Right forelimb (tissue), 1 donor: Measurements from ENCODE around the gene EEF1AKMT1.
A peak's percentile ranks its signal among the peaks of the same experiment; 100 is the strongest.

ENCODE experiments used
- DNase-seq: peaks from one replicate; pipeline ENCODE4 v3.0.0-alpha.2; 2018

The EEF1AKMT1 gene

GRCh38 chr13:20773194-20774080 is at the start of gene EEF1AKMT1:
Gene EEF1AKMT1, minus strand, starts transcription at chr13:20773961. Its CDS starts 16,363 bp downstream, at chr13:20757598.
- DNase-seq = peak; percentile 97

GRCh38 chr13:20823071-20823470 is 49.3 kb upstream of the EEF1AKMT1 start:
- no peak for DNase-seq

GRCh38 chr13:20822406-20822805 is 48.6 kb upstream of the EEF1AKMT1 start:
- no peak for DNase-seq

DNA sequence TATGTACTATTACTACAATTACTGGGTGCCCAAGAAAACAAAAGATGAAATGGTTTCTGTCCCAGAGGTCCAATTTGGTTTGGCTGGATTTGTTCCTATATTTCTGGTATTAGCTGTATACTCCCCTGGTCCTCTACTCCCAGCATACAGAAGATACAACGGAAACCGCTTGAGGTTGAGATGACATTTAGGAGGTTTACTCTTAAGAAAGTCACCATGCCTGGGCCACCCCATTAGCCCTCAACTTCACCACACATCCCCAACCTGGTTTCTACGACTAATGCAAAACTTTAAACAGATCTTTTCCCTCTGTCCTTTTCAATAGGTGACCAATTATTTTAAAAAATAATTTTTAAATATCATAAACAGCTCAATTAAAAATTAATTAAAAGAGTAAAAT is 46.0 kb upstream of the EEF1AKMT1 start:
- DNase-seq = no peak

DNA sequence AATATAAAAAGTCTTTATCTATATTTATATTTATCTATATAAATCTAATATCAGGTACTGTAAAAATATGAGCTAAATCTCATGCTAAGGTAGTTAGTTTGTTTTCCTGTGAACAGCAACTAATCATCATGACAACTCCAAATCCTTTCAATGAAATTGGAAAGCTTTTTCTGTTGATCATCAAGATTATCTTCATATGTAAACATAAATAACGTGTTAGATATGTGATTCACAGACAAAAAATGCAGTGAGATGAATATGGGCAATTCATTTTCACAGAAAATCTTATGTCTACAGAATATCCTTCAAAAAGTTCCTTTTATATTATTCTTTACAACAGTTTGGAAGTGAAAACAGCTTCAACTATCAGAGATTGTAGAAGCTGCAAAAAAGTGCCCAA is 41.7 kb upstream of the EEF1AKMT1 start:
- DNase-seq = no peak

GRCh38 chr13:20814224-20814910 is 40.6 kb upstream of the EEF1AKMT1 start:
- DNase-seq = peak; percentile 59

GRCh38 chr13:20812890-20813289 is 39.1 kb upstream of the EEF1AKMT1 start:
- no peak for DNase-seq

GRCh38 chr13:20810808-20811207 is 37.0 kb upstream of the EEF1AKMT1 start:
- no peak for DNase-seq

DNA sequence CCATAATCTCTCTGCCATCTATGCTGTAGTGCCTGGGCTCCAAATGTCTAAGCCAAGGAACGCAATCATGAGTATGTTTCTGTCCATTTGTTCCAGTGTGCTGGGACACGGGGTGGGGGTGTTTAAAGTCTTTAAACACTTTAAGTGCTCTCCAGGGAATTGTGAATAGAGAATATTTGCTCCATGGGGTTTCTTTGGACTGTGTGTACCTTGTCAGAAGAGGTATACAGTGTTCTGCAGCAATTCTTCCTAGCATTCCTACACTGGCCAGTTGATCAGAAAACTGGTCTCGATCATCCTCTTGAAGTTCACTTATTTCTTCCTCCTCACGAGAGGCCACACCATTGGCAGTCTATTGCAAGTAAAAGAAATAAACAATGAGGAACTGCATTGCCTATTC is 35.1 kb upstream of the EEF1AKMT1 start:
- no peak for DNase-seq

GRCh38 chr13:20803180-20803965 is 29.6 kb upstream of the EEF1AKMT1 start:
- DNase-seq = no peak

- no peak for DNase-seq
Measured at GRCh38 chr13:20801707-20802106, 27.9 kb upstream of the EEF1AKMT1 start.

DNA sequence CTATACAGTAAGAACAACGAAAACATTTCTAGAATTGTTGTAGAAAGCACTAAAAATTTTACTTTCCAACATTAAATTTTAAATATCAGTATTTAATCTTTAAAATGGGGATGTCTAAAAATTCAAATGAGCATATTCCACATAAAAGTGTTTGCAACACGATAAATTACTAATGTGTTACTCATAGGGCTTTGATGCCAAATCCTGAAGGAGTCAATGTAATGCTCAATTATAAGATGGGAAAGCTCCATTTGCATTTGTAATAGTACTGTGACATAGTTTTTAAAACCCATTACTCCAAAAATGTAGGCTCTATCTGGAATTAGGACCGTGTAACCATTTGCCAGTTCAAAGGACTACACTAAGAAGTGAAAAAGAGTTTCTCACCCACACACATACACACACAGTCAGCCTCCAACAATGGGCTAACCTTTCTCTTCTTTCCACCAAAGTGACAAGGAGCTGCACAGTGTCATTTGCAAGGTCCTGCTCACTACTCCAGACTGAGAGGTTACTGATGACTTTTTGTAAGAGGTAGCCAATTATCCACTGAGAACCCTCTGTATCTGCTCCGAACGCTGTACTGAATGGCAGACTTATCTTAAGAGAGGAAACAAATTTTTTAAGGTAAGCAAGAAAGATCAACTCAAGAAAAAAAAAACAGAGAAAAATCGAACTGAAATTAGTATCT is 26.1 kb upstream of the EEF1AKMT1 start:
- no peak for DNase-seq

- DNase-seq = no peak
Measured at GRCh38 chr13:20798027-20798426, 24.3 kb upstream of the EEF1AKMT1 start.

DNA sequence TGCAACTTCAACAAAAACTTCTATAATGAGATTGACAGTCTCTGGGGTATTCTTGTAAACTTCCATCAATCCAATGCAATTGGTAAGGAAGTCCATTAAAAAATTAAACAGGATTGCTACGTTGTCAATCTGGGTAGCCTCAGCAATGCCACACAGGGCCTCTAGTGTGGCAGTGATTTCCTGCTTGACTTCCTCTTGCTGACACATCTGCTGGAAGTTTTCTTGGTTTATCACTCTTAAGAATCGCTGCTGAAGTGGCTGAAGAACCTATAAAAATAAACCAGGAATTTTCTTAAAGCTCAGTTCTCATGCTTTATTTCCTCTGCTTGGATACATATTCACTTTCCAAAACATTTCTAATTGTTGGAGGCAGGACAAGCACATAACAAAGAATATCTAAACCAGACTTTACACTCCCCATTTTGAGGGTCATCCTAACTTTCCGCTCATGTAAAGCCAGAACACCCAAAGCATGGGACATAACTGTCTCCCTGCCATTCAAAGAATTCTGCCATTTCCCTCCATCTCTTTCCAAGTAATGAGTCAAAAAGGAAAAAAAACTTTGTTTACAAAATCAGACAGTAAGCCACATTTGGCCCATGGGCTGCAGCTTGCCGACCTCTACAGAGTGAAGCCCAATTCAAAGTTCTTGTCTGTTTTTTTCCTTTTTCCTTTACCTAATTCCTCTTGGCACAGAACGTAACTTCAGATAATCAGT is 23.2 kb upstream of the EEF1AKMT1 start:
- DNase-seq = no peak

DNA sequence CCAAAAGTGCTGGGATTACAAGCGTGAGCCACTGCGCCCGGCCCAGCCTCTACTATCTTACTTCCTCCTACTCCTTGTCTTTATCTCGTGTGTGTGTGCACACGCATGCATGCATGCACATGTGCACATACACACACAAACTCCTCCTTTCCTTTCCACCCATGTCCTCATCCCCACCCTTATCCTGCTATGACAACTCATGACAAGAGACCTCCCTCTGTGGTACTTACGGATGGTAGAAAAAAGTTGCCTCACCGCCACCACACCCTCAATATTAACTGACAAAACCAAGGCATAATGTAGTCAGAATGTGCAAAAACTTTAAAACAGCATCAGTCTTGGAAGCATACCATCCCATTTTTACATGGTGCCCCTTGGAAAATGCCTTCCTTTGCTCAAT is 15.9 kb upstream of the EEF1AKMT1 start:
- no peak for DNase-seq

DNA sequence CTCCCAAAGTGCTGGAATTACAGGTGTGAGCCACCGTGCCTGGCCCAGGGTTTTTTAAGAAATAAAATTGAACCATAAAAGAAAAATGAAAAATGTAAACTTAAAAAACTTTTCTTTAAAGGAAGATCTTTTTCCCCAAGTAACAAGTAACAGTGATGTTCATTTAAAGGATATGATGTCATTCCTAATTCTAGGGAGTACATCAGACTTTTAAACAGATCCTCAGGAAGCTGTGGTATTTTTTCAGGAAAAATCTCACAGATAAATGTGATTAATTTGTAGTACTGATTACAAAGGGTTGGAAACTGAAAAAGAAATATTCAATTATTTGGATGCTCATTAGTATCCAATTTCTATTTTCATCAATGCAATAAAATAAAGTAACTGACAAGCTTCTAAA is 14.6 kb upstream of the EEF1AKMT1 start:
- DNase-seq = no peak

- no peak for DNase-seq
Measured at GRCh38 chr13:20787180-20787579, 13.4 kb upstream of the EEF1AKMT1 start.

GRCh38 chr13:20782116-20782708 is 8.5 kb upstream of the EEF1AKMT1 start:
- DNase-seq = no peak

- DNase-seq = no peak
Measured at GRCh38 chr13:20780317-20780716, 6.6 kb upstream of the EEF1AKMT1 start.

DNA sequence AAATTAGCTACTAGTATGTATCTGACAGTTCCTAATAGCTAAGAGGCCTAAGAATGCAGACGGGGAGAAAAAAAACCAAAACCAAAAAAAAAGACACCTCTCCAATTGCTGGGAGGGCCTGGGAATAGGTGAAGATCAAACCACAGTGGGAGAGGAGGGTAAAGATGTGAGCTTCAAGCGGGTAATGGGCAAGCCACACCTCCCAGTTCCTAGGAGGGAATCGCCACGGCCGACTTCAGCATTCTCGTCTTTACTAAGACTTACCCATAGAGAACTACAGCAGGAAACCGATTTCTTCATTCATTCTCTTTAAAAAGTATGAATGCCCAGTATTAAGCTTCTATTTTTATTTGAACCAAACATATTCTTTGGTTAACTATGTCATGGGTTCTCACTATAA is 5.6 kb upstream of the EEF1AKMT1 start:
- DNase-seq = no peak

GRCh38 chr13:20778311-20778710 is 4.5 kb upstream of the EEF1AKMT1 start:
- DNase-seq = no peak

DNA sequence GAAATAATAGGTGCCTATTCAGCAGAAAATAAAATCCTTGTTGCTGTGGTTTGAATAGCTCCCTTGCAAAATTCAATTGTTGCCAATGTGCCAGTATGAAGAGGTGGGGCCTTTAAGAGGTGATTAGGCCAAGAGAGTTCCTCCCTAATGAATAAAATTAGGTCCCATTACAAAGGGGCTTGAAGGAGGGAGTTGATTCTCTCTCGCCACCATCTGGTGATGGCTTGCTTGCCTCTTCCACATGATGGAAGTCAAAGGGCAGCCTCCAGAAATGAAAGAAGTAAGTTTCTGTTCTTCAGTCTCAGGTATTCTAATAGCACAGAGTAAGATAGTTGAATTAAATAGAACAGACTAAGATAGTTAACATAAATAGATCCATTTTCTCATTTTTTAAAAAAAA is 3.0 kb upstream of the EEF1AKMT1 start:
- DNase-seq = no peak
